ENCODE measurements around the gene FOXP1. TPM values are rescaled to one million over a fixed set of nuclear protein-coding genes. Genes with fewer than 3 reads are reported as not detected.

Gene FOXP1
- total and polyA plus RNA-seq, 2 of the 8 experiments (the other 6 are each of a cell fraction or from before 2014, with no cell fraction given) = 13.9 to 25.4 TPM

DNA sequence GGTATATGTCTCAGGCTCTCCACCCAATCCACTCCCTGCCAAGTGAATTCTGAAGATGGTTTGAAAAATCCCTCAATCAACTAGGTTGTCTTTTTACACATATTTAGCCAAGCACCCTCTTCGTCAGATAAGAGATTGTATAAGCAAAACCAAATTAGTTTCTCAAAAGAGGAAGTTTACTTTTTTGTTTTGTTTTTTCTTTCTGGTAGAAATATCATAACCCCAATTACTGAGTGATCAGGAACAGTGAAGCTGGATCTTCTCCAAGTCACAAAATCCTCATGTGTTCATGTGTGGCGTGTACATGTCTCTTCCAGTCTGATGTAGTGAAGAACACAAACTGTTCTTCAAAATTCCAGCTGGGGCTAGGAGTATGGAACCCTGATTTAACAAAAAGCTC lies 180.6 kb downstream of the FOXP1 start:
- Histone ChIP-seq H3K18ac (ENCODE audit: extremely low read depth, low read length) (no peak overlapping the region), H2BK20ac (ENCODE audit: low read length) (no peak overlapping the region), H3K56ac (replicated peaks; ENCODE audit: insufficient read length, low read depth, low read length) (no peak overlapping the region), H4K5ac (ENCODE audit: insufficient read length, low read depth, low read length) (no peak overlapping the region), H3K4me3 (ENCODE audit: extremely low read depth in 1 of 4, insufficient read depth in 2 of 4, low read depth in 3 of 4, low read length in 4 of 4) (no peak overlapping the region), H2BK120ac (replicated peaks; ENCODE audit: low read depth, low read length) (no peak overlapping the region), H2AK5ac (ENCODE audit: low read depth, low read length) (no peak overlapping the region), H3K4me2 (ENCODE audit: insufficient read depth in 1 of 2, low read depth in 2 of 2, low read length in 2 of 2) (no peak overlapping the region), H3K4ac (replicated peaks; ENCODE audit: insufficient read length, low read depth, low read length) (no peak overlapping the region), H2AFZ (ENCODE audit: low read length) (no peak overlapping the region), H3K79me2 (ENCODE audit: control insufficient read depth in 1 of 2, insufficient read depth in 2 of 2, low read length in 2 of 2) (no peaks in the 10 kb centered on the region), H3K79me1 (ENCODE audit: low read depth, low read length) (no peaks in the 10 kb centered on the region), H4K8ac (ENCODE audit: extremely low read depth, insufficient read depth, low read length) (no peak overlapping the region), H3K36me3 (ENCODE audit: control insufficient read depth in 2 of 4, insufficient read depth in 4 of 4, low read length in 3 of 4) (no peaks in the 10 kb centered on the region), H4K91ac (replicated peaks; ENCODE audit: insufficient read length, low read length) (no peak overlapping the region), H3K27me3 (replicated peaks in 1 of 4; ENCODE audit: control insufficient read depth in 3 of 4, extremely low read depth in 1 of 4, insufficient read depth in 3 of 4, low read length in 3 of 4) (no peaks in the 10 kb centered on the region), H3K14ac (ENCODE audit: insufficient read length) (no peak overlapping the region), H2BK12ac (ENCODE audit: low read depth, low read length) (no peak overlapping the region), H3K9ac (replicated peaks in 1 of 4; ENCODE audit: extremely low read depth in 1 of 4, low read depth in 3 of 4, low read length in 3 of 4) (no peak overlapping the region), H3K9me3 (ENCODE audit: insufficient read depth in 2 of 2, low read depth in 1 of 2, low read length in 1 of 2) (no peaks in the 10 kb centered on the region), H3K4me1 (replicated peaks in 1 of 4; ENCODE audit: control insufficient read depth in 3 of 4, insufficient read depth in 4 of 4, low read length in 3 of 4) (peaks cover 0 to under 1% (median 0%) of the 10 kb centered on the region in 4 experiments; a peak in 1 of 7 replicates), H3K23me2 (ENCODE audit: low read depth, low read length) (no peaks in the 10 kb centered on the region), H2BK5ac (ENCODE audit: low read depth, low read length) (no peak overlapping the region), H3K23ac (ENCODE audit: insufficient read length) (no peak overlapping the region), H2BK15ac (ENCODE audit: low read length) (no peak overlapping the region), H4K20me1 (replicated peaks in 1 of 2; ENCODE audit: control insufficient read depth in 1 of 2, insufficient read depth in 2 of 2, low read length in 2 of 2) (no peaks in the 10 kb centered on the region), H3K27ac (ENCODE audit: low read depth, low read length) (no peak overlapping the region)
- CTCF ChIA-PET (ENCODE audit: partially characterized antibody) = interaction anchor here (1.1 kb wide), 1 partner anchor 23 kb away, joined by 3 read pairs; no protein-coding TSS in a partner anchor
- WGBS, 2 experiments (ENCODE audit: extremely low coverage in 1 of 2, insufficient coverage in 1 of 2, insufficient read length in 1 of 2, insufficient replicate concordance in 2 of 2, low coverage in 1 of 2, low lambda C conversion rate in 2 of 2, missing lambda C conversion rate in 1 of 2) = 90% methylated on average over 2 of the region's 2 CpGs; no CpG with 5 or more reads in 1 of the 2 experiments
- DNase-seq (ENCODE audit: low read depth in 1 of 2, low spot score in 2 of 2) (no peak), FAIRE-seq (no peak)
- POLR2A ChIA-PET (ENCODE audit: partially characterized antibody) = no interaction called here
- TF ChIP-seq SIRT6 (IDR thresholded peaks at IDR 0.05; ENCODE audit: low read length) (no peak), KDM1A (IDR thresholded peaks at IDR 0.05; ENCODE audit: borderline replicate concordance, low read length) (no peak), SAP30 (IDR thresholded peaks at IDR 0.05; ENCODE audit: insufficient read depth, insufficient replicate concordance, low read length) (no peak), POLR2A (IDR thresholded peaks at IDR 0.05; ENCODE audit: control extremely low read depth in 1 of 2, low read depth in 2 of 2, low read length in 2 of 2) (no peak), CBX5 (IDR thresholded peaks at IDR 0.05; ENCODE audit: low read depth, low read length) (no peak), CHD2 (IDR thresholded peaks at IDR 0.05; ENCODE audit: low read length) (no peak), KDM4A (IDR thresholded peaks at IDR 0.05; ENCODE audit: low read depth, low read length, severe bottlenecking) (no peak), MAFK (IDR thresholded peaks at IDR 0.05; ENCODE audit: low read depth, low read length) (no peak), EGR1 (IDR thresholded peaks at IDR 0.05; ENCODE audit: borderline replicate concordance, low read depth, low read length) (no peak), HDAC6 (IDR thresholded peaks at IDR 0.05; ENCODE audit: low read depth, low read length) (no peak), BACH1 (IDR thresholded peaks at IDR 0.05; ENCODE audit: low read length) (no peak), CREB1 (IDR thresholded peaks at IDR 0.05) (no peak), TAF7 (optimal IDR thresholded peaks at IDR 0.05; ENCODE audit: borderline replicate concordance, low read depth, low read length) (no peak)
- TF ChIP-seq, protein P1, sequence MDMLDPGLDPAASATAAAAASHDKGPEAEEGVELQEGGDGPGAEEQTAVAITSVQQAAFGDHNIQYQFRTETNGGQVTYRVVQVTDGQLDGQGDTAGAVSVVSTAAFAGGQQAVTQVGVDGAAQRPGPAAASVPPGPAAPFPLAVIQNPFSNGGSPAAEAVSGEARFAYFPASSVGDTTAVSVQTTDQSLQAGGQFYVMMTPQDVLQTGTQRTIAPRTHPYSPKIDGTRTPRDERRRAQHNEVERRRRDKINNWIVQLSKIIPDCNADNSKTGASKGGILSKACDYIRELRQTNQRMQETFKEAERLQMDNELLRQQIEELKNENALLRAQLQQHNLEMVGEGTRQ (IDR thresholded peaks at IDR 0.05; ENCODE audit: low read length) = no peak

All from H1 (cell line).